HUES6 (cell line): ENCODE data around the gene BMP7.
"Not testable (repeated sequence)": the region's sequence is repeated elsewhere in the genome, so short reads cannot be mapped to it uniquely, and the experiment has no call there.

Source experiments
- H3K27ac ChIP-seq: 2 replicates; pipeline ENCODE4 v1.7.0; 2013; ENCODE audit warnings: low read depth, mild to moderate bottlenecking, low read length, inconsistent platforms
- H3K27me3 ChIP-seq: 2 replicates; pipeline ENCODE4 v1.6.1; 2013; ENCODE audit warnings: low read length; ENCODE audit not compliant: control insufficient read depth, insufficient read depth
- H3K36me3 ChIP-seq: 2 replicates; pipeline ENCODE4 v1.6.1; 2013; ENCODE audit warnings: low read length; ENCODE audit not compliant: control insufficient read depth, insufficient read depth
- H3K4me1 ChIP-seq: 2 replicates; pipeline ENCODE4 v1.6.1; 2013; ENCODE audit warnings: low read length; ENCODE audit not compliant: control insufficient read depth, insufficient read depth
- H3K4me3 ChIP-seq: 2 replicates; pipeline ENCODE4 v1.5.1; 2013; ENCODE audit warnings: low read depth, low read length
- H3K9ac ChIP-seq: one replicate; pipeline ENCODE4 v1.6.1; 2013; ENCODE audit warnings: mild to moderate bottlenecking, low read length
- H3K9me3 ChIP-seq: 2 replicates; pipeline ENCODE4 v1.6.1; 2013; ENCODE audit warnings: low read depth, low read length; ENCODE audit not compliant: control insufficient read depth, insufficient read depth

BMP7 gene

DNA sequence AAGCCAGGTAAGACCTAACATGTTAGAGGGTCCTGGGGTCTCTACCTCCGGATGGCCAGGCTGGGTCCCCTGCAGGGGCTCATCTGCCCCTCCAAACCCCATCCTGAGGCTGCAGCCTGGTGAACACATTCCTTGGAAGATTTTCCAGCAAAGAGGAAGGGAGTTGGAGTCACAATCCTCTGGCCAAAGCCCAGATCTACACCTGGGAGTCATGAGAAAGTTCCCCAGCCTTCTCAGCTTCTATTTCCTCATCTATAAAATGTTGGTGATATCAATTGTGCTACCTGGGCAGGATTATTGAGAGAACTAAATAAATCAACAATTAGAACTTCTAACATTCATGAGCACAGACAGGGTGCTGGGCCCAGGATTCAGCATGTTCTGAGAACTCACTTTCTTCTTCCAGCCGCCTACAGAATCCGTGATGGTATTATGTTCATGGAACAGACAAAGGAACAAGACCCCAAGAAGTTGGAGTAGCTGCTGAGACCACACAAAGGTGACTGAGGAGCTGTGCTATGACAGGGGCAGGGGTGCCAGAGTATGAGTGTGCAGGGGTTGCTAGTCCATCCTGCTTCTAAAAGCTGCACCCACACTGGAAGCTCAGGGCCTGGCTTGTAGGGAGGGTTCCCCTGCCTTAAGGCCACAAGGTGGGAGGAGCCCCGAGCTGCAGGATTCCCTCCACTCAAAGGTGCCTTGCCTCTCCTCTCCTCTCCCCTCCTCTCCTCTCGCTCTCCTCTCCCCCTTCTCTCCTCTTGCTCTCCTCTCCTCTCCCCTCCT lies 68.9 kb downstream of the BMP7 start:
- Histone ChIP-seq H3K36me3 (no peaks in the 10 kb centered on the region; the same call in 1 of the 2 replicates), H3K9me3 (no peaks in the 10 kb centered on the region), H3K27me3 (no peaks in the 10 kb centered on the region), H3K27ac (no peak overlapping the region), H3K9ac (no peak overlapping the region), H3K4me3 (no peak overlapping the region), H3K4me1 (peaks cover 23% of the 10 kb centered on the region)

DNA sequence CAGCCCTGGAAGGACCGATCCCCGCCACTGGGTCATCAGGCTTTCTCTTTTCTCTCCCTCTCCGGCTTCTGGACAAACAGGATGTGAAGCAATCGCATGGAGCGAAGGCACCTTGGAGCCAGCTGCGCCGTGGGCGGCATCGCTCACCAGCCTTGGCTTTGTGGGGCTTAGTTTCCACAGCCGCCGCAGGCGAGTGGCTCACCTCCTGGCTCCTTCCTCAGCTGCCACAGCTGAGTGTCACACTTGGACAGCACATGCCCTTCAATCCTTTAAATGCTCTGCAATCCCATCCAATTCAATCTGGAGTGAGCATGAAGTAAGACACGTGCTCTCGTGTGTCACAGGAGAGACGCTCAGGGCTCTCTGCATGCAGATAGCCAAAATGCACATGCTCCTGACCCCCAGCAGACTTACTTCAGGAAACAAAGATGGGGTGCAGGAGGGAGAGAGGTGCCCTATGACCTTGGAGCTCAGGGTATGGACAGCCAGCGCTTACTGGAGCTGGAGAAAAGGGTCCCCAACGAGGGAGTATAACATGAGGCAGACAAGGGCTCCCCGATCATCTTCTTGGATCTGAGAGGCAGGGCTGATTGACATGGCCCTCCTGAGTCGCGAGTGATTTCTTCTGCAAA lies 70.9 kb downstream of the BMP7 start:
- Histone ChIP-seq H3K9ac (no peak overlapping the region), H3K4me3 (no peak overlapping the region), H3K27ac (no peak overlapping the region), H3K4me1 (peaks cover 23% of the 10 kb centered on the region), H3K36me3 (no peaks in the 10 kb centered on the region; the same call in 1 of the 2 replicates), H3K27me3 (no peaks in the 10 kb centered on the region), H3K9me3 (no peaks in the 10 kb centered on the region)

DNA sequence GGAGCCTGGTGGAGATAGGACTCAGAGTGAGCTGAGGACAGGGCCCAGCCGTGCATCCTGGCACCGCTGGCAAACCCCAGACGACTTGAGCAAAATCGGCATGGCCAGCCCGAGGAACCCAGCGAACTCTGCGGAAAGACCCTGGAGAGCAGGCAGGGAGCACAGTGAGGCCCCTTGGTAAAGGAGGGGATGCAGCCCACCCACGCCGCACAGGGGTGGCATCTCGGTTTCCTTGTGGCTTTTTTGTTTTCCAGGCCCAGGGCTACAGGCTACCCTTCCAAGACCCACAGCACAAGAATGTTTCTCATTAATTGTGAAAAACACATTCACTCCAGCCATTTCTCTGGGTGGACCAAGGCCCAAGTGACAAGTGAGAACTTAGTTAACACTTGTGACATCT lies 71.4 kb downstream of the BMP7 start:
- Histone ChIP-seq H3K9me3 (no peaks in the 10 kb centered on the region), H3K27ac (no peak overlapping the region), H3K27me3 (no peaks in the 10 kb centered on the region), H3K4me1 (peaks cover 23% of the 10 kb centered on the region), H3K9ac (no peak overlapping the region), H3K4me3 (no peak overlapping the region), H3K36me3 (no peaks in the 10 kb centered on the region; the same call in 1 of the 2 replicates)

DNA sequence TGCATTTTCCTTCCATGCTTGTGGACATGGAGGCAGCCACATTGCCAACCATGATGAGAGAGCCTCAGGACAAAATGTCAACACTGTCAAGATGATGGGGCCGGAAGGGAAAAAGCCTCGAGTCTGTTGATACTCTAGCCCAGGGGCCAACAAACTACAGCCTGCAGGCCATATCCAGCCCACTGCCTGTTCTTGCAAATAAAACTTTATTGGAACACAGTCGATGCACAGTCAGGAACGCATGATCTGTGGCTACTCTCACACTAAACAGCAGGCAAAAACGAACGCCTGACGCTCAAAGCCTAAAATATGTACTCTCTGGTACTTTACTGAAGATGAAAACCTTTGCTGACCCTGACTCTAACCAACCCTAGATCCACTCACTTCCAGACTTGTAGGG lies 72.3 kb downstream of the BMP7 start:
- no peaks in the 10 kb centered on the region for H3K27me3 ChIP-seq

DNA sequence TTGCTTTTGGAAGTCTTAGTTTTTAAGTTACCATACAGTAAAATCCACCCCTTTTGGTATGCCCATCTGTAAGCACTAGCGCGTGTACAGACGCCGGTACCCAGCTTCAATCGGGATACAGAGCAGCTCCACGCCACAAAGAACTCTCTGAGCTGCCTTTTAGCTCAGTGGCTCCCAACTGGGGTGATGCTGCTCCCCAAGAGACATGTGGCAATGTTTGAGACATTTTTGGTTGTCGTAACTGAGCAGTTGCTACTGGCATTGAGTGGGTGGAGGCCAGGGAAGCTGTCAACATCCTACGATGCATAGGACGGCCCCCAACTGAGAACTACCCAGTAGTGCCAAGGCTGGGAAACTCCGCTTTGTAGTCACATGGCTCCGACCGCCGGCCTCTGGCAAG lies 73.3 kb downstream of the BMP7 start:
- Histone ChIP-seq H3K9ac (no peak overlapping the region), H3K4me1 (peaks cover 5% of the 10 kb centered on the region), H3K27ac (no peak overlapping the region), H3K36me3 (no peaks in the 10 kb centered on the region; the same call in 1 of the 2 replicates), H3K9me3 (no peaks in the 10 kb centered on the region), H3K27me3 (no peaks in the 10 kb centered on the region), H3K4me3 (no peak overlapping the region)

More for the DNA sequence above, 72.3 kb downstream of the BMP7 start:
- Histone ChIP-seq H3K9me3 (no peaks in the 10 kb centered on the region), H3K27ac (no peak overlapping the region), H3K9ac (no peak overlapping the region), H3K4me3 (no peak overlapping the region), H3K36me3 (no peaks in the 10 kb centered on the region; the same call in 1 of the 2 replicates), H3K4me1 (peaks cover 16% of the 10 kb centered on the region)

DNA sequence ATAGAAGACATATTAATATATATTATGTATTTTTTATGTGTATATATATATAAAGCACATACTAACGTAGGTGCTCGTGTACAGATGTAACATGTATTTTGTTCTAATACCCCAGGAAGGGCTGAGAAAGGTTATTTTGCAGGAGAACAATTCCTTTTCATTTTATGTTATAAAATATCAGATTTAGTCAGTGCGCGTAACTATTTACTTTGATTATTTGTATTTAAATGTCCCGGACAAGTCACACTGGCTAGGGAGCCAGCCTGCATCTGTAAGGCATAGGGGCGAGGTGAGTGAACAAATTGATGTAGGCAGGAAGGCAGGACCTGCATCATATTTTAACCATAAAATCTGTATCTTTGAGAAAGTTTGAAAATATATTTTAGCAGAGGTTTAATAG lies 74.1 kb downstream of the BMP7 start:
- H3K4me3 ChIP-seq: no peak overlapping the region
- no peaks in the 10 kb centered on the region for H3K9me3 ChIP-seq
- H3K36me3 ChIP-seq: no peaks in the 10 kb centered on the region; the same call in 1 of the 2 replicates
- no peak overlapping the region for H3K27ac ChIP-seq
- no peaks in the 10 kb centered on the region for H3K27me3 ChIP-seq
- H3K9ac ChIP-seq: no peak overlapping the region
- H3K4me1 ChIP-seq: no peaks in the 10 kb centered on the region

DNA sequence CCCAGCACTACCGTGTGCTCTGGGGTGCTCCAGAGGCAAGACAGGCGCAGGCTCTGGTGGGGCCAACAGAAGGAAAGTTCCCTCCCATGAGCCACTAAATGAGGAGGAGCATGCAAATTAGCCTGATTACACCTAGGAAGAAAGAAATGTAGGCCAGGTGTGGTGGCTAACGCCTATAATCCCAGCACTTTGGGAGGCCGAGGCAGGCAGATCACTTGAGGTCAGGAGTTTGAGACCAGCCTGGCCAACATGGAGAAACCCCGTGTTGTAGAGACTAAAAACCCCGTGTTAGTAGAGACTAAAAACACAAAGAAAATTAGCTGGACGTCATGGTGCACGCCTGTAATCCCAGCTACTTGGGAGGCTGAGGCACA lies 75.2 kb downstream of the BMP7 start:
- not testable (repeated sequence) for H3K4me3 ChIP-seq, H3K9ac ChIP-seq, H3K27me3 ChIP-seq, H3K27ac ChIP-seq, H3K4me1 ChIP-seq, H3K36me3 ChIP-seq, H3K9me3 ChIP-seq

DNA sequence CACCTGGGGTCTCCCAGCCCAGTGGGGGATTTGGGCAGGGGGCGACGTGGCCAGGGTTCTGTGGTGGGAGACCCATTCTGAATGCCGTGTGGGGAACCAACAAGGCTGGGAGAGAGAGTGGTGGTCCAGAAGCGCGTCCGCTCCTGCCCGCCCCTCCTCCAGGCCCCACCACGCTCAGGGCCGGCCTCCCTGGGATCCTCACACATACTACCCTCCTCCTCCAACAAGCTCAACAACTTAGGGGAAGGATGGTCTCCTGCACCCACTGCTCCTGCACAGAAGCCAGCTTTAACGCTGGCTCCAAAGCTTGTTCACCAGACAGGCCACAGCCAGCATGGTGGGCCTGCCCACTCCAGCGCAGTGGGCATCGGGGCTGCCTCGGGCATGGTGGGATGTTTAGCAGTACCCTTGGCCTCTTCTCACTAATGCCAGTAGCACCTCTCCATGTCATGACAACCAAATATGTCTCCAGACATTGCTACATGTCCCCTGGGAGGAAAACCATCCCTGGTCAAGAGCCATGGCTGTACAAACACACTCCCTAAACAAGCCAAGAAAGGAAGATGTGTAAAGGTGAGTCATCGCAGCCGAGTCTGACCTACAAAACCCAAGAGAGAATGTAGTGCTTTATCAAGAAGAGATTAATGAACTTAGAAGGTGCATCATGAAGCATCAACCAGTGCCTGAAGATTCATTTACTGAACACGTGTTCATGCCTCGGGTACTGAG lies 75.7 kb downstream of the BMP7 start:
- Histone ChIP-seq H3K36me3 (no peaks in the 10 kb centered on the region; the same call in 1 of the 2 replicates), H3K9me3 (no peaks in the 10 kb centered on the region), H3K9ac (no peak overlapping the region), H3K4me1 (no peaks in the 10 kb centered on the region), H3K27me3 (no peaks in the 10 kb centered on the region), H3K27ac (no peak overlapping the region), H3K4me3 (no peak overlapping the region)

DNA sequence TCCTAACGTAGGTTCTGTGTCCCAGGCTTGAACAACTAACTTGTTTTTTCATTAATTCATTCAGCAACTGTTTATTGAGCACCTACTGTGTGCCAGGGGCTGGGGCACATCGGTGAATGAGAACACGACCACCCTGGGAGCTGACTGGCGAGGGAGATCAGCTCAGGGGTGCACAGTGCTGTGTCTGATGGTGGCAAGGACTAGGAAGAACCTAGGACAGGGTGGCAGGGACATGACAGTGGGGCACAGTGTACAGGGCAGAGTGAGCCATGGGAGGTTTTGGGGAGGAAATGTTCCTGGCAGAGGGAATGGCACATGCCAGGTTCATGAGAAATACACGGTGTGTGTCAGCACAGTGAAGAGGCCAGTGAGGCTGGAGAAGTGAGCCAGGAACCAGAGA lies 76.7 kb downstream of the BMP7 start:
- no peak overlapping the region for H3K4me3 ChIP-seq
- H3K9me3 ChIP-seq: peaks cover 3% of the 10 kb centered on the region; the same call in 1 of the 2 replicates
- no peak overlapping the region for H3K9ac ChIP-seq
- H3K4me1 ChIP-seq: no peaks in the 10 kb centered on the region
- H3K36me3 ChIP-seq: no peaks in the 10 kb centered on the region; the same call in 1 of the 2 replicates
- no peaks in the 10 kb centered on the region for H3K27me3 ChIP-seq
- H3K27ac ChIP-seq: no peak overlapping the region

DNA sequence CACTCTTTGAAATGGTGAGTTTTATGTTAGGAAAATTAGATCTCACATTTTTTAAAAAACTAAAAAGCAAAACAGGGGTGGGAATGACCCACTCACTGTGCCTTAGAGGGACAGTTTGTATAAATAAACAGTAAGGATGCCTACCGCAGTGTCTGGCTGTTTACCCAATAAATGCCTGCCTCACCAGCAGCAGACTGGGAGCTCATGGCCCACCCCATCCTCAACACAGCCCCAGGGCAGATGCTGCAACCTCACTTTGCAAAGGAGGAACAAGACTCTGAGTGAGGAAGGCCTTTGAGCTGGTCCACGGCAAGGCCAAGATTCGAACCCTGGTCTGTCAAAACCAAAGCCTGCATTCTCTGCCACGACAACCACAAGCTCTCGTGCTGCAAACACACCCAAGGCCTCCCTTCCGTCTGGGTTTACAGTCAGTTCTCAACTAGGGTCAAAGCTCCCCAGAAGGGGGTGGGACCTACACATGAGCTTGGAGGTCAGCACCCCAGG lies 77.8 kb downstream of the BMP7 start:
- H3K9ac ChIP-seq: no peak overlapping the region
- no peaks in the 10 kb centered on the region; the same call in 1 of the 2 replicates for H3K36me3 ChIP-seq
- H3K4me3 ChIP-seq: no peak overlapping the region
- H3K27me3 ChIP-seq: no peaks in the 10 kb centered on the region
- no peaks in the 10 kb centered on the region for H3K4me1 ChIP-seq
- H3K9me3 ChIP-seq: peaks cover 3% of the 10 kb centered on the region; the same call in 1 of the 2 replicates
- no peak overlapping the region for H3K27ac ChIP-seq

DNA sequence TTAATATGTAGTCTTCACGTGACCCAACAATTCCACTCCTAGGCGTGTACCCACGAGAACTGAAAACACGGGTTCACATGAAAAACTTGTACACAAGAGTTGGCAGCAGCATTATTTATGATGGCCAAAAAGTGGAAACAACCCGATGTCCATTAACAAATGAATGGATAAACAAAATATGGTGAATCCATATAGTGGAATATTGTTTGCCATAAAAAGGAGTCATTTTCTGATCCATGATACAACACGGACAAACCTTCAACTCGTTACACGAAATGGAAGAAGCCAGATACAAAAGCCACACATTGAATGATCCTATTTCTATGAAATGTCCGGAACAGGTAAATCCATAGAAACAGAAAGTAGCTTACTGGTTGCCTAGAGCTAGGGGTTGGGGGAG lies 78.4 kb downstream of the BMP7 start:
- no peaks in the 10 kb centered on the region for H3K4me1 ChIP-seq
- H3K9me3 ChIP-seq: peaks cover 3% of the 10 kb centered on the region; the same call in 1 of the 2 replicates
- H3K4me3 ChIP-seq: no peak overlapping the region
- no peak overlapping the region for H3K27ac ChIP-seq
- no peaks in the 10 kb centered on the region; the same call in 1 of the 2 replicates for H3K36me3 ChIP-seq
- no peaks in the 10 kb centered on the region for H3K27me3 ChIP-seq
- H3K9ac ChIP-seq: no peak overlapping the region
